ENCODE measurements around the gene OR7G1. TPM values are rescaled to one million over a fixed set of nuclear protein-coding genes. Genes with fewer than 3 reads are reported as not detected.

Gene OR7G1
- total and polyA plus RNA-seq, 2 donors (not counting 1 experiment from before 2014, with no cell fraction given), result not detected

DNA sequence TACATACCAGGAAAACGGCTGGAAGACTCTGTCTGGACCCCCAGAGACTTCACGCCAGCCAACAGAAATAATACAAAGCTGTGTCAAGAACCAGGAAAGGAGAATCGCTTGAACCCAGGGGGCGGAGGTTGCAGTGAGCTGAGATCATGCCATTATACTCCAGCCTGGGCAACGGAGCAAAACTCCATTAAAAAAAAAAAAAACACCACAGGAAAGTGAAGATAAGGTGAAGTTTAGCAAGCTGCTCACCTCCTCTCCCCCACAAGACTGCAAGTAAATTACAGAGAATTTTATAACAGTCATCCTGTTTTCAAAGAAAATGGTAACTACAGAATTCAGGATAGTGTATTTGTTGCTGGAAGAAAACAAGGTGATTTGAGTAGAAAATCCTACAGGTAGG lies 984 bp upstream of the OR7G1 start:
- Histone ChIP-seq H3K9ac (ENCODE audit: insufficient read depth, low read length) (no peak overlapping the region), H3K36me3 (ENCODE audit: control insufficient read depth, insufficient read depth, low read length) (no peaks in the 10 kb centered on the region), H3K27me3 (ENCODE audit: control insufficient read depth, insufficient read depth, low read length) (no peaks in the 10 kb centered on the region), H3K4me2 (ENCODE audit: extremely low read depth, insufficient read depth, low read length) (no peak overlapping the region), H4K20me1 (ENCODE audit: control insufficient read depth, extremely low read depth, insufficient read depth, low read length) (no peaks in the 10 kb centered on the region), H2AFZ (ENCODE audit: low read length) (no peak overlapping the region), H3K4me3 (replicated peaks in 1 of 4; ENCODE audit: control extremely low read depth in 1 of 4, insufficient read depth in 1 of 4, low read depth in 3 of 4, low read length in 4 of 4) (no peak overlapping the region), H3K79me2 (ENCODE audit: control insufficient read depth, insufficient read depth, low read length) (no peaks in the 10 kb centered on the region), H3K9me3 (ENCODE audit: control insufficient read depth, insufficient read depth, low read depth, low read length) (no peaks in the 10 kb centered on the region), H3K4me1 (ENCODE audit: control insufficient read depth, extremely low read depth, insufficient read depth, low read length) (no peaks in the 10 kb centered on the region), H3K27ac (ENCODE audit: insufficient read depth, low read length) (no peak overlapping the region)
- DNase-seq (ENCODE audit: low read depth in 2 of 2), result no peak
- no peak for TF ChIP-seq EZH2 (IDR thresholded peaks at IDR 0.05; ENCODE audit: low read length, missing control alignments)
- TF ChIP-seq, protein P1, sequence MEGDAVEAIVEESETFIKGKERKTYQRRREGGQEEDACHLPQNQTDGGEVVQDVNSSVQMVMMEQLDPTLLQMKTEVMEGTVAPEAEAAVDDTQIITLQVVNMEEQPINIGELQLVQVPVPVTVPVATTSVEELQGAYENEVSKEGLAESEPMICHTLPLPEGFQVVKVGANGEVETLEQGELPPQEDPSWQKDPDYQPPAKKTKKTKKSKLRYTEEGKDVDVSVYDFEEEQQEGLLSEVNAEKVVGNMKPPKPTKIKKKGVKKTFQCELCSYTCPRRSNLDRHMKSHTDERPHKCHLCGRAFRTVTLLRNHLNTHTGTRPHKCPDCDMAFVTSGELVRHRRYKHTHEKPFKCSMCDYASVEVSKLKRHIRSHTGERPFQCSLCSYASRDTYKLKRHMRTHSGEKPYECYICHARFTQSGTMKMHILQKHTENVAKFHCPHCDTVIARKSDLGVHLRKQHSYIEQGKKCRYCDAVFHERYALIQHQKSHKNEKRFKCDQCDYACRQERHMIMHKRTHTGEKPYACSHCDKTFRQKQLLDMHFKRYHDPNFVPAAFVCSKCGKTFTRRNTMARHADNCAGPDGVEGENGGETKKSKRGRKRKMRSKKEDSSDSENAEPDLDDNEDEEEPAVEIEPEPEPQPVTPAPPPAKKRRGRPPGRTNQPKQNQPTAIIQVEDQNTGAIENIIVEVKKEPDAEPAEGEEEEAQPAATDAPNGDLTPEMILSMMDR (conservative IDR thresholded peaks at IDR 0.05 in 1 of 2, IDR thresholded peaks at IDR 0.05 in 1 of 2; ENCODE audit: low read depth in 1 of 2, low read length in 2 of 2), result no peak

DNA sequence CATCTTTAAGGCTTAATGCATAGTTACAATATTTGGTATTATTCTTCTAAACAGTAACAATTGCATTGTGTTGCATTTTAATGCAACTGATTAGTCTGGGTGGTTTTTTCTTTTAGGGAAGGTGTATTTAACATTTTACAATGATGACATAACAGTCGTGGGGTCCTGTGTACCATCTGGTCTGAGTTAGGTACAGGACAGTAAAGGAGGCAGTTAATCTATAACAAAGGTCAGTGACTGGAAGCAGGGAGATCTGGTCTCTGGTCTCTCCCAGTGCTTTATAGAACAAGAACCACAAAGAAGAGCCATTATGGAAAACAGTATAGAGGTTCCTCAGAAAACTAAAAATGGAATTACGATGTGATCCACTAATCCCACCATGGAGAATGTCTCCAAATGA lies 5.6 kb downstream of the OR7G1 start:
- Histone ChIP-seq H3K36me3 (ENCODE audit: control insufficient read depth, insufficient read depth, low read length) (no peaks in the 10 kb centered on the region), H3K9me3 (ENCODE audit: control insufficient read depth, insufficient read depth, low read depth, low read length) (no peaks in the 10 kb centered on the region), H3K4me3 (replicated peaks in 1 of 4; ENCODE audit: control extremely low read depth in 1 of 4, insufficient read depth in 1 of 4, low read depth in 3 of 4, low read length in 4 of 4) (no peak overlapping the region)

DNA sequence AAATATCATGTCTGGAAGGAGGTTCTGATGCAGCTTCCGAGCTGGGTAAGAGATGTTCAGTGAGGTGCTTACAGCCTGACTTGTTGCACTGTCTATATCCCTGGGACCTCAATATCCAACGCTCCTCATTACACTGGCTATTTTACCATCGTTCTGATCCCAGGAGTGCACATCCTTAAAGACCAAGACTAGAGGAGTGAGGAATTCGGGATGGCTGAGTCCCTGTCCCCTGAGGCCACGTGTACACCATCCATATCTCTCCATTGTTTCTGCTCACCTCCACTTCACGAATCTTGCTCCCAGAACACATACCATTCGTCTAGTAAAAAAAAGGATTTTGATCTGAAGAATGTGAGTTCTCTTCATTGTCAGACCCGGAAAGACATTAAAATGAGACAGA lies 8.2 kb downstream of the OR7G1 start, which contains the start of gene OR7G2:
Gene OR7G2, minus strand, starts transcription at position 101 of the 400 bp plus-strand sequence. CDS start 4,232 bp downstream, outside the sequence.
- Histone ChIP-seq H2AFZ (ENCODE audit: low read length) (no peak within 1 kb of the TSS), H3K27ac (ENCODE audit: insufficient read depth, low read length) (no peak within 1 kb of the TSS), H3K4me2 (ENCODE audit: extremely low read depth, insufficient read depth, low read length) (no peak within 1 kb of the TSS), H3K9me3 (ENCODE audit: control insufficient read depth, insufficient read depth, low read depth, low read length) (no peaks in the 10 kb centered on the region), H3K4me1 (ENCODE audit: control insufficient read depth, extremely low read depth, insufficient read depth, low read length) (no peaks in the 10 kb centered on the region), H3K9ac (ENCODE audit: insufficient read depth, low read length) (no peak within 1 kb of the TSS), H3K27me3 (ENCODE audit: control insufficient read depth, insufficient read depth, low read length) (no peaks in the 10 kb centered on the region), H3K79me2 (ENCODE audit: control insufficient read depth, insufficient read depth, low read length) (no peaks in the 10 kb centered on the region), H4K20me1 (ENCODE audit: control insufficient read depth, extremely low read depth, insufficient read depth, low read length) (no peaks in the 10 kb centered on the region), H3K4me3 (replicated peaks in 1 of 4; ENCODE audit: control extremely low read depth in 1 of 4, insufficient read depth in 1 of 4, low read depth in 3 of 4, low read length in 4 of 4) (no peak within 1 kb of the TSS), H3K36me3 (ENCODE audit: control insufficient read depth, insufficient read depth, low read length) (no peaks in the 10 kb centered on the region)
- no peak for TF ChIP-seq EZH2 (IDR thresholded peaks at IDR 0.05; ENCODE audit: low read length, missing control alignments)
- TF ChIP-seq, protein P1 (conservative IDR thresholded peaks at IDR 0.05 in 1 of 2, IDR thresholded peaks at IDR 0.05 in 1 of 2; ENCODE audit: low read depth in 1 of 2, low read length in 2 of 2), result no peak
- DNase-seq (ENCODE audit: low read depth in 2 of 2), result no peak

More for the DNA sequence above, 5.6 kb downstream of the OR7G1 start:
- no peaks in the 10 kb centered on the region for H3K79me2 ChIP-seq (ENCODE audit: control insufficient read depth, insufficient read depth, low read length)
- H4K20me1 ChIP-seq (ENCODE audit: control insufficient read depth, extremely low read depth, insufficient read depth, low read length), result no peaks in the 10 kb centered on the region
- H3K4me1 ChIP-seq (ENCODE audit: control insufficient read depth, extremely low read depth, insufficient read depth, low read length), result no peaks in the 10 kb centered on the region
- H3K9ac ChIP-seq (ENCODE audit: insufficient read depth, low read length), result no peak overlapping the region
- no peaks in the 10 kb centered on the region for H3K27me3 ChIP-seq (ENCODE audit: control insufficient read depth, insufficient read depth, low read length)
- TF ChIP-seq EZH2 (IDR thresholded peaks at IDR 0.05; ENCODE audit: low read length, missing control alignments), result no peak
- TF ChIP-seq, protein P1 (conservative IDR thresholded peaks at IDR 0.05 in 1 of 2, IDR thresholded peaks at IDR 0.05 in 1 of 2; ENCODE audit: low read depth in 1 of 2, low read length in 2 of 2), result no peak
- H3K4me2 ChIP-seq (ENCODE audit: extremely low read depth, insufficient read depth, low read length), result no peak overlapping the region
- DNase-seq (ENCODE audit: low read depth in 2 of 2), result no peak
- H2AFZ ChIP-seq (ENCODE audit: low read length), result no peak overlapping the region
- H3K27ac ChIP-seq (ENCODE audit: insufficient read depth, low read length), result no peak overlapping the region

Measured in fibroblast of lung (primary cell).